ENCODE results near the gene KRT222.

KRT222 gene

DNA sequence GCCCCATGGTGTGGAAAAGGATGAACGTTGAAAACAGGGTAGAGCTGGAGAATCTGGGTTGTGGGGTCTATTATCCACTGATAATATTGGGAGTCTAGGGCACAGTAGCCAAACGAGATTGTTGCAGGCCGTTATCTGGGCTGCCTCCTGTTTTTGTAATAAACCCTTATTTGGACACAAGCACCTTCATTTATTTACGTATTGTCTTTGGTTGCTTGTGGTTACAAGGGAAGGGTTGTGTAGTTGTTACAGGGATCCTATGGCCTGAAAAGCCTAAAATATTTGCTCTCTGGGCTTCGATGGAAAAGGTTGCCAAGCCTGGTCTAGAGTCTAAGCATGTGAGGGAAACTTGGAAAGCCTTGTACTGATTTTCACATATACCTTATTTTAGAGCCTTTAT is 13.0 kb downstream of the KRT222 start:
- DNase-seq: no peak

DNA sequence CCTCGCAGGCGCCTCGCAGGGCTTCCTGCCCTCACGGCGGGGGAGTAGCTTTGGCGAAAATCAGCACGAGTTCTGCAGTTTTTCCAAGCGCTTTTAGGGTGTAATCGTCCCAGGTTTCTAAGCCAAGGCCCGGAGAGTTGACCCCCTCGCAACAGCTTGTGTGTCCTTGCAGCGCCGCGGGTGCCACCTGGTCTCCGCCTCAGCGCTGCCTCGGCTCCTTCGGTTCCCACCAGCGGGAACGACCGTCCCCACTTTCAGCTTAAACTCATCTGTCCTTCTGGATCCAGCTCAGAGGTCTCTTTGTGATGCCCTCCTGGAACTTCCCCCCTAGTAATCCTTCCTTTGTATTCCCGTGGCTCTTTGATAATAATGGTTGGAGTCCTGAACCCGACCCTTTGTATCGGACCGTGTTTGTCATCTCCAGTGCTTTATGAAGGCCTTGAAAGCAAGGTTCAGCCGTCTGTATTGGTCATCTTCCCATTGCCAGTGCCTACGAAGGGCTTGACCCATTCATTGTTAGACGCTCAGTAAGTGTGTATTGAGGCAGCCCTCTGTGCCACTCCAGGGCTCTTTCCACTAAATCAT is 16.5 kb downstream of the KRT222 start:
- no peak for DNase-seq

- peak; percentile 68 to 73 for DNase-seq
These were observed 17.2 kb downstream of the KRT222 start, which contains the start of gene SMARCE1 for GRCh38 chr17:40647624-40648383. Gene SMARCE1, minus strand, starts transcription at chr17:40647818. Its CDS starts 2,016 bp downstream, at chr17:40645802.

- DNase-seq: peak in 1 of 2 experiments; percentile 58
These were observed 18.0 kb downstream of the KRT222 start for GRCh38 chr17:40646791-40647623.

DNA sequence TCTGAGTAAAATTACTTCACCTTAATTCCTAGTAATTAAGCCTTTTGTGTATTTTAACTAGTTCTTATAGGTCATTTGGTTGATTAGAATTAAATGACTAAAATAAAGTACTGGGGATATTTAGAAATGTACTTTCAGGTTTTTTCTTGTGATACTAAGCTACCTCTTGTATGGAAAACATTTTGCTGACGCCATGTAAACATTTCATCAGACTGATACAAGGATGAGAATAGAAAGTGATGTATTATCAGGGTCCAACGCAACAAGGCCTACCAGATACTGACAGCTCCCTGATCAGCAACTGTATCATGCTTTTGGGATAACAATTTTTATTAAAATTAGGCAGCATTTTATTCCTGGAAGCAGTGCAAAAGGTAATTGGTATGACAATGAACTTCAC is 19.0 kb downstream of the KRT222 start:
- no peak for DNase-seq

- no peak for DNase-seq
These were observed 19.7 kb downstream of the KRT222 start for GRCh38 chr17:40645291-40645690.

- DNase-seq: no peak
These were observed 27.0 kb downstream of the KRT222 start for GRCh38 chr17:40637931-40638330.

GRCh38 chr17:40633871-40634270 is 31.1 kb downstream of the KRT222 start:
- no peak for DNase-seq

DNA sequence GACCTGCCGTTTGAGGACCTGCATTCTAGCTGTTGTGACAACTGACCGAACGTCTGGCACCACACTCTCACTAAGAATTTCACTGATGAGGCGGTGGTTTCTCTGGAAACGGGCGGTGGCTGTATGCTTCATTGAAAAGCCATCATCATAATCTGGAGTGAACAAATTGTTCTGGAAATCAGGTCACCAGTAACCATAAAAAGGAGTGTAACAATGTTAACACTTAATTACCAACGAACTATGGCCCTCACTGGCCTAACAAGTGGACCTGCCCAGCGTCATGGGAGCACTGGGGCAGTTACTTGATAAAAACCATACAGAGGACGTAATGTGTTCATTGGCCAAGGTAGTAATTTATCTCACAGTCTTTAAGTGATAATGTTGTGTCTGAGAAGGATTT is 32.8 kb downstream of the KRT222 start:
- no peak for DNase-seq

- DNase-seq: no peak
These were observed 35.1 kb downstream of the KRT222 start for GRCh38 chr17:40629842-40630241.

- DNase-seq: no peak
These were observed 39.7 kb downstream of the KRT222 start for GRCh38 chr17:40625311-40625710.

DNA sequence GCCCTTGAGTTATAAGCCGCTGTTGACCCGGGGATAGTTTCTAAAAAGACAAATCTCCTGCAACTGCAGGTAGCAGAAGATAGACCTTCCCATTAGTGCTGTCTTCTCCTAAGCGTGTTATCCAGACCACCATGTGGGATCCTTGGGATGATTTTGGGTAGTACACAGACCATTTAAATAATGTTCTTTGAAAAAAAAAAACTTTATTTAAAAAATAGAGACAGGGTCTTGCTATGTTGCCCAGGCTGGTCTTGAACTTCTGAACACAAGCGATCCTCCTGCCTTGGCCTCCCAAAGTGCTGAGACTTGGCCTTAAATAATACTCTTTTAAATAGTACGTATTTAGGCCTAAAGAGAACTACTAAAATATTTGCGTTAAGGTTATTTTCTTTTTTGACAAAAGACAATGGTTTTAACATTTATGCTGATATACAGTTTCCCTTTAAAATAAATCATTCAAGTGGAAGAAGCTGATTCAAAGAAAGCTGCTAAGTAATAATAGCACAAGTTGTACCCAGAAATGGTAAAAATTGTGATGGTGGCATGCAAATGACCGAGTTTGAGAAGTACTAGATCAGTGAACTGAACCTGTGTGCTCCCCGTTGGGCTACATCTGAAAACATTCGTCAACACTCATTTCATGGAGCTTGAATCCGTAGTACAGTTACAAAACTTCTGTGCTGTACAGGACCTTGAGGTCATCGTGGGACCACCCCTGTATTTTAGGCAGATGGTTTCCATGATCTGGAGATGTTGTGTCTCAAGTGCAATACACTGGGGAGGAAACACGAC is 41.4 kb downstream of the KRT222 start:
- DNase-seq: no peak

- DNase-seq: no peak
These were observed 42.5 kb downstream of the KRT222 start for GRCh38 chr17:40622509-40622928.

DNA sequence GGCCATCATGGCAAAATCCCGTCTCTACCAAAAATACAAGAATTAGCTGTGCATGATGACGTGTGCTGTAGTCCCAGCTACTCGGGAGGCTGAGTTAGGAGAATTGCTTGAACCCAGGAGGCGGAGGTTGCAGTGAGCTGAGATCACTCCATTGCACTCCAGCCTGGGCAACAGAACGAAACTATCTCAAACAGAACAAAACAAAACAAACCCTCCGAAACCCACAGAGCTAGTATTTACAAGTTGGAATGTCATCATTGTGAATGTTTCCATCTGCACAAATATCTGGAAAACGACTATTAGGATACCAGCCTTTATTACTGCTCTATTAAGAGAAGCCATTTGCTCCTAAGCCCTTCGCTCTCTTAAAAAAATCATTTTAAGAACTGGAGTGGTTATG is 43.4 kb downstream of the KRT222 start:
- no peak for DNase-seq

DNA sequence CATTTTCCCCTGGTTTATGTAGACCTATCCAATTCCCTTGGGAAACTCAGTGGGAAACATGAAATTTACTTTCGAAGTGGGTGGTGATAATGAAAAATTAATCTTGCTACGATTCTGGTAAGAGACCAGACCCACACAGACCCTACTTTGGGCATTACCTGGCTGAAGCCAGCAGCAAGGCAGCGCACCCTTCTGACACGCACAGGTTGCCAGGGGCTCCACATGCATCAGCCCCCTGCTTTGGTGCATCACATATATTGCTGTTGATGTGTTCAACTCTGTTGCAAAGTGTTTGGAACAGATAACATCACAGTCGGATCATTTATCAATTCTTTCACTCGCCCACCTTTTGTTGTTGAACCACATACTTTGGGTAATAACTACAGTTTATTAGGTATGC is 44.0 kb downstream of the KRT222 start:
- DNase-seq: no peak

GRCh38 chr17:40618754-40619625 is 46.0 kb downstream of the KRT222 start:
- DNase-seq: no peak

DNA sequence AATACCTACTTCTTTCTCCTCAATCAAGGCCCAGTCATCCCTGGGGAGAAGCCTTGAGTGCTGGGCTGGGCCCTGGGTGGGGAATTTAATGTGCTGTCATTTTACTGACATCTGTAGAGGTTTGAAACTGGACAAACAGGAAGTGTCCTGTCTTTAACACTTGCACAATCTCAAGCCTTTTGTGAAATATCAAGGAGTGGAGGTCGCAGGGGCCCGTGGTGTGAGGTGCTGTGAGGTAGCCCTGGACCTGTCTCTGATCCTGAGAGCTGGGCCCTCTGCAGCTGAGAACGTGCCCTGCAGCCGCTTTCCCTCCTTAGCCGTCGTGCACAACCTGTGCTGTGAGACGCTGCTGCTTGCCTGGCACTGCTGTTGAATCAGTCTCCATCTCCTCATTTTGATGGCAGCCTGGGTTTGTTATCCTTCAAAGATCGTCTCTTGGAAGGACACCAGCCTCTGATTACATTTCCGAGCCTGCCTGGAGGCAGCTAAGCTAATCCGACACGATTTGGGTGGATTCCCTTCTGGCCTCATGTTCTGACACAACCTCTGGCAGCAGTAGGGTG is 47.2 kb downstream of the KRT222 start:
- no peak for DNase-seq

GRCh38 chr17:40616592-40616991 is 48.4 kb downstream of the KRT222 start:
- no peak for DNase-seq

DNA sequence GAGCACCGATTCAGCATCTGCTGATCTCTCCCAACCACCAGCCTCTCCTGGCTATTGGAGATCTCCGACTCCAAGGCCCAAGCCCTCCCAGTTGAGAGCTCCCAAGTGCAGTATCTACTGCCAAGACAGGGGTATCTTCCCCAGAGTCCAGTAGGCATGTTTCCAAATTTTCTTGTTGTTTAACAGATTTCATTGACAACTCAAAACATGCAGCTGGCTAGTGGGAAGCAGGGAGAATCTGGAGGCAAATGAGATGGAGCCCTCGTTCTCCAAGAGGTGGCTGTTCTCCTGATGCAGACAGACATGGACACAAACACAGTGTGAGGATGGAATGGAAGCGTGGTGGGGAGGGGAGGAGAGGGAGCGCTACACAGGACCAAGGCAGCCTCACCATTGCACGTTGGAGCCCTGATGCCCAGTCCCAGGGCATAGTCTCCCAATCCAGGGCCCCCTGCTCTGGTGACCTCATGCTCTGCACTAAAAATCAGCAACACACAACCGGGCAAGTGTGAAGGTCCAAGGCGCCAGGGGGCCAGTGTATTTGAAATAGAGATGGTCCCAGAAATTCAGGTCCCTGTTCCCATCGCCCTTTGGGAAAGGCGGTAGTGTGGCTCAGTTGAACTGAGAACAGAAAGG is 49.0 kb downstream of the KRT222 start:
- no peak for DNase-seq

- peak in 1 of 2 experiments; percentile 55 for DNase-seq
These were observed 49.7 kb downstream of the KRT222 start for GRCh38 chr17:40615068-40615840.
